ENCODE measurements around the gene RNF38. TPM values are rescaled to one million over a fixed set of nuclear protein-coding genes. Genes with fewer than 3 reads are reported as not detected.
"Not testable (repeated sequence)": the region's sequence is repeated elsewhere in the genome, so short reads cannot be mapped to it uniquely, and the experiment has no call there.

RNF38 gene
- total and polyA plus RNA-seq, 2 experiments from 2014 or later: 13.7 to 61.9 TPM

- Histone ChIP-seq H4K20me1 (replicated peaks; ENCODE audit: insufficient read depth) (peaks cover 22% of the 10 kb centered on the region), H3K36me3 (ENCODE audit: insufficient read depth) (no peaks in the 10 kb centered on the region), H3K9me2 (ENCODE audit: insufficient read depth) (no peaks in the 10 kb centered on the region), H3K27me3 (ENCODE audit: insufficient read depth) (no peaks in the 10 kb centered on the region), H3K27ac (ENCODE audit: low read depth) (peak overlapping the region; percentile 60; the same call in 1 of the 2 replicates), H3K4me2 (0 out of 2 replicates have a peak overlapping the region, but pooled peaks have one; percentile 62), H2AFZ (no peak overlapping the region), H3F3A (replicated peaks; ENCODE audit: low read depth) (no peaks in the 10 kb centered on the region), H3K4me3 (no peak overlapping the region), H3K4me1 (ENCODE audit: insufficient read depth) (peaks cover 83% of the 10 kb centered on the region), H3K79me2 (replicated peaks; ENCODE audit: insufficient read depth) (peaks cover 100% of the 10 kb centered on the region)
- no peak for DNase-seq (ENCODE audit: low spot score)
- H3K4me1 Mint-ChIP-seq: peaks cover 72% of the 10 kb centered on the region
- peaks cover 8% of the 10 kb centered on the region for H3K27me3 Mint-ChIP-seq (ENCODE audit: insufficient read depth, low read depth, poor library complexity)
- H3K4me3 Mint-ChIP-seq: no peak overlapping the region
- no peak for TF ChIP-seq JUNB (IDR thresholded peaks at IDR 0.05; ENCODE audit: unreplicated experiment)
- TF ChIP-seq EZH2 (IDR thresholded peaks at IDR 0.05; ENCODE audit: low read depth, unreplicated experiment): no peak
- no peak for TF ChIP-seq POLR2AphosphoS5 (IDR thresholded peaks at IDR 0.05; ENCODE audit: low read depth)
- no peak for TF ChIP-seq CREB1 (CRISPR knock-in tag; IDR thresholded peaks at IDR 0.05; ENCODE audit: low read depth)
- no peak for TF ChIP-seq ETS1 (IDR thresholded peaks at IDR 0.05)
- TF ChIP-seq REST (IDR thresholded peaks at IDR 0.05; ENCODE audit: unreplicated experiment): no peak
- H3K36me3 Mint-ChIP-seq (ENCODE audit: low read depth): peaks cover 21% of the 10 kb centered on the region; the same call in 2 of the 3 replicates
- peak overlapping the region; percentile 77; the same call in 1 of the 2 replicates for H3K27ac Mint-ChIP-seq
- no peaks in the 10 kb centered on the region for H3K9me3 Mint-ChIP-seq
- ATAC-seq: no peak
Measured at GRCh38 chr9:36389590-36389989, 10.5 kb downstream of the RNF38 start.

GRCh38 chr9:36386396-36386965 lies 13.6 kb downstream of the RNF38 start:
- H3K4me1 ChIP-seq (ENCODE audit: insufficient read depth): peaks cover 89% of the 10 kb centered on the region
- Mint-ChIP-seq H3K36me3 (ENCODE audit: low read depth) (peaks cover 11% of the 10 kb centered on the region; the same call in 2 of the 3 replicates), H3K4me1 (peaks cover 80% of the 10 kb centered on the region)
- H3K9me3 Mint-ChIP-seq; H2AFZ ChIP-seq; H3K36me3 ChIP-seq (ENCODE audit: insufficient read depth); H3K4me3 ChIP-seq; H3K4me2 ChIP-seq; H3K4me3 Mint-ChIP-seq; H3K27me3 Mint-ChIP-seq (ENCODE audit: insufficient read depth, low read depth, poor library complexity); ATAC-seq; H3K9me2 ChIP-seq (ENCODE audit: insufficient read depth); H3K27ac Mint-ChIP-seq; H3F3A ChIP-seq (replicated peaks; ENCODE audit: low read depth); H3K27me3 ChIP-seq (ENCODE audit: insufficient read depth); DNase-seq (ENCODE audit: low spot score): not testable (repeated sequence)
- peaks cover 100% of the 10 kb centered on the region for H3K79me2 ChIP-seq (replicated peaks; ENCODE audit: insufficient read depth)
- 0 out of 2 replicates have a peak overlapping the region, but pooled peaks have one; percentile 11 for H3K27ac ChIP-seq (ENCODE audit: low read depth)
- peaks cover 14% of the 10 kb centered on the region for H4K20me1 ChIP-seq (replicated peaks; ENCODE audit: insufficient read depth)

Measured in GM23338 (cell line).